ENCODE measurements around the gene FAM117A. TPM values are rescaled to one million over a fixed set of nuclear protein-coding genes. Genes with fewer than 3 reads are reported as not detected.

The FAM117A gene
- total and polyA plus RNA-seq, 2 donors from 2014 or later: 11.1 to 12.9 TPM

GRCh38 chr17:49755663-49756283, 8.2 kb downstream of the FAM117A start:
- Histone ChIP-seq H3K4me3 (ENCODE audit: low read length in 3 of 3) (no peak overlapping the region), H3K9me3 (ENCODE audit: control insufficient read depth in 2 of 3, insufficient read depth in 1 of 3, low read length in 3 of 3) (no peaks in the 10 kb centered on the region), H3K36me3 (ENCODE audit: control insufficient read depth in 2 of 3, insufficient read depth in 3 of 3, low read length in 3 of 3) (no peaks in the 10 kb centered on the region), H3K27ac (ENCODE audit: low read depth in 2 of 2, low read length in 2 of 2) (no peak overlapping the region), H3K27me3 (ENCODE audit: control insufficient read depth, insufficient read depth, low read length) (no peaks in the 10 kb centered on the region), H3K4me1 (ENCODE audit: control insufficient read depth in 2 of 3, insufficient read depth in 2 of 3, low read depth in 1 of 3, low read length in 3 of 3) (peaks cover 0 to 2% (median 0%) of the 10 kb centered on the region in 3 donors), H3K9ac (ENCODE audit: low read length in 3 of 3) (no peak overlapping the region)
- no peak for FAIRE-seq
- intact Hi-C loops (cut with DNase I): no loop called here
- peak in 3 of 5 donors; percentile 36 to 75 (median 72) for DNase-seq
- no peak for TF ChIP-seq CTCF (IDR thresholded peaks at IDR 0.05; ENCODE audit: borderline replicate concordance, extremely low read depth, insufficient read depth)

GRCh38 chr17:49753959-49754391, 10.0 kb downstream of the FAM117A start:
- Histone ChIP-seq H3K4me1 (ENCODE audit: control insufficient read depth in 2 of 3, insufficient read depth in 2 of 3, low read depth in 1 of 3, low read length in 3 of 3) (peaks cover 0 to 2% (median 0%) of the 10 kb centered on the region in 3 donors), H3K27ac (ENCODE audit: low read depth in 2 of 2, low read length in 2 of 2) (no peak overlapping the region), H3K4me3 (ENCODE audit: low read length in 3 of 3) (no peak overlapping the region), H3K9ac (ENCODE audit: low read length in 3 of 3) (no peak overlapping the region), H3K9me3 (ENCODE audit: control insufficient read depth in 2 of 3, insufficient read depth in 1 of 3, low read length in 3 of 3) (no peaks in the 10 kb centered on the region), H3K36me3 (ENCODE audit: control insufficient read depth in 2 of 3, insufficient read depth in 3 of 3, low read length in 3 of 3) (no peaks in the 10 kb centered on the region), H3K27me3 (ENCODE audit: control insufficient read depth, insufficient read depth, low read length) (no peaks in the 10 kb centered on the region)
- FAIRE-seq (no peak), DNase-seq (no peak)
- intact Hi-C loops (cut with DNase I): no loop called here
- TF ChIP-seq CTCF (IDR thresholded peaks at IDR 0.05; ENCODE audit: borderline replicate concordance, extremely low read depth, insufficient read depth): no peak

GRCh38 chr17:49752508-49752907, 11.4 kb downstream of the FAM117A start:
- TF ChIP-seq CTCF (IDR thresholded peaks at IDR 0.05; ENCODE audit: borderline replicate concordance, extremely low read depth, insufficient read depth): no peak
- intact Hi-C loops (cut with DNase I): no loop called here
- Histone ChIP-seq H3K9ac (ENCODE audit: low read length in 3 of 3) (no peak overlapping the region), H3K27ac (ENCODE audit: low read depth in 2 of 2, low read length in 2 of 2) (no peak overlapping the region), H3K27me3 (ENCODE audit: control insufficient read depth, insufficient read depth, low read length) (no peaks in the 10 kb centered on the region), H3K9me3 (ENCODE audit: control insufficient read depth in 2 of 3, insufficient read depth in 1 of 3, low read length in 3 of 3) (no peaks in the 10 kb centered on the region), H3K4me1 (ENCODE audit: control insufficient read depth in 2 of 3, insufficient read depth in 2 of 3, low read depth in 1 of 3, low read length in 3 of 3) (peaks cover 2 to 9% (median 2%) of the 10 kb centered on the region in 3 donors), H3K4me3 (ENCODE audit: low read length in 3 of 3) (no peak overlapping the region), H3K36me3 (ENCODE audit: control insufficient read depth in 2 of 3, insufficient read depth in 3 of 3, low read length in 3 of 3) (no peaks in the 10 kb centered on the region)
- no peak for DNase-seq
- FAIRE-seq: no peak

All from kidney (tissue), 14 donors.